HG02759 (cell line): Measurements from ENCODE around the gene BSND.
"Not testable (repeated sequence)": the region's sequence is repeated elsewhere in the genome, so short reads cannot be mapped to it uniquely, and the experiment has no call there.

Source experiments
- ATAC-seq: cut with Tn5 transposase; IDR thresholded peaks from one replicate; pipeline ENCODE4 v1.9.1; 2021; ENCODE audit warnings: mild to moderate bottlenecking, moderate library complexity; ENCODE audit not compliant: unreplicated experiment

BSND gene

GRCh38 chr1:55015731-55016620, 17.2 kb downstream of the BSND start:
- no peak for ATAC-seq

GRCh38 chr1:55018395-55018794, 19.7 kb downstream of the BSND start:
- ATAC-seq: no peak

- ATAC-seq: peak; percentile 79
Measured at GRCh38 chr1:55021942-55022546, 23.3 kb downstream of the BSND start.

DNA sequence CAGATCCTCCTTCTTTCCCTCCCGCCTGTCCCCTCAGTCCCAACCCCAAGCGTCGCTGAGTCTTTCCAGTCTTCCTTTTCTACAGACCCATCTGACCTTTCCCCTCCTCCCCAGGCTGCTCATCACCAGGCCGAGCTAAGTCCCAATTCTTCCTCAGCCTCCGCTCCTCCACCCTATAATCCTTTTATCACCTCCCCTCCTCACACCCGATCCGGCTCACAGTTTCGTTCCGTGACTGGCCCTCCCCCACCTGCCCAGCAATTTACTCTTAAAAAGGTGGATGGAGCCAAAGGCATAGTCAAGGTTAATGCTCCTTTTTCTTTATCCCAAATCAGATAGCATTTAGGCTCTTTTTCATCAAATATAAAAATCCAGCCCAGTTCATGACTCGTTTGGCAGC, 25.4 kb downstream of the BSND start:
- ATAC-seq: not testable (repeated sequence)

DNA sequence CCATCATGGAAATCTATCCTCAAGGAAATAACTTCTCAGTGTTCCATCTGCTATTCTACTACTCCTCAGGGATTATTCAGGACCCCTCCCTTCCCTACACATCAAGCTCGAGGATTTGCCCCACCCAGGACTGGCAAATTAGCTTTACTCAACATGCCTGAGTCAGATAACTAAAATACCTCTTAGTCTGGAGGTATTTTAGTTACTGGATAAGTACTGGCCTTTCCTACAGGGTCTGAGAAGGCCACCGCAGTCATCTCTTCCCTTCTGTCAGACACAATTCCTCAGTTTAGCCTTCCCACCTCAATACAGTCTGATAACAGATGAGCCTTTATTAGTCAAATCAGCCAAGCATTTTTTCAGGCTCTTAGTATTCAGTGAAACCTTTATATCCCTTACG, 27.9 kb downstream of the BSND start:
- not testable (repeated sequence) for ATAC-seq

DNA sequence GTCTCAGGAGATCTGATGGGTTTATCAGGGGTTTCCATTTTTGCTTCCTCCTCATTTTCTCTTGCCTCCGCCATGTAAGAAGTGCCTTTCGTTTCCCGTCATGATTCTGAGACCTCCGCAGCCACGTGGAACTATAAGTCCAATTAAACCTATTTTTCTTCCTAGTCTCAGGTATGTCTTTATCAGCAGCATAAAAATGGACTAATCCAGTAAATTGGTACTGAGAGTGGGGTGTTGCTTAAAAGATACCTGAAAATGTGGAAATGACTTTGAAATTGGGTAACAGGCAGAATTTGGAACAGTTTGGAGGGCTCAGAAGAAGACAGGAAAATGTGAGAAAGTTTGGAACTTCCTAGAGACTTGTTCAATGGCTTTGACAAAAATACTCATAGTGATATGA, 32.4 kb downstream of the BSND start:
- not testable (repeated sequence) for ATAC-seq

GRCh38 chr1:55033265-55033614, 34.5 kb downstream of the BSND start:
- ATAC-seq: no peak

DNA sequence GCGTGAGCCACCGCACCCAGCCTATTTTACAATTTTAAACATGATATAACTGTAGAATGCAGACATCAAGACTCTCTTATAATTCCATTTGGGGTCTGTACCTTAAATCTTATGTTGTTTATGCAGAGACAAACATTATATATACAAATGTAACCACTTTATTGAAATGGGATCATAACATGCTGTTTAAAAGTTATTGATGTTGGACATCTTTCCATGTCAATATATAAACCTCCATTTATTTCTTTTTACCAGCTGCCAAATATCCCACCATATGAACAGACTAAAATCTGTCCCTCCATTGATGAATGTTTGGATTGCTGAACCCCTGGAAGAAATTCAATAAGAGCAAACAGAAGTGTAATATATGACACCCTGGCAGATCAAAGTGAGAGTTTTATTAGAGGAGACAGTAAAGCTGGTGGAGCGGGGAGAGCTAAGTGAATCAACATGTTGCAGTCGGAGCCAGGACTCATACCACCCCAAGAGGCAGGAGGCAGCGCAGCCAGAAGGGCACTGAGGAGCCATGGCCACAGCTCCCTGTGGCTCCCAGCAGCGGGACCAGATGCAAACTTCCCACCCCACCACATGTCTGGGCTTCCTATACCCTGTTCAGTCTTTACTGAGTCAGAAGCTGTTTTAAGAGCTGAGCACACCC, 35.9 kb downstream of the BSND start:
- ATAC-seq: no peak

- no peak for ATAC-seq
Measured at GRCh38 chr1:55035904-55036303, 37.2 kb downstream of the BSND start.

- no peak for ATAC-seq
Measured at GRCh38 chr1:55037733-55038551, 39.2 kb downstream of the BSND start.

GRCh38 chr1:55038552-55038838, 39.8 kb downstream of the BSND start:
- ATAC-seq: no peak

DNA sequence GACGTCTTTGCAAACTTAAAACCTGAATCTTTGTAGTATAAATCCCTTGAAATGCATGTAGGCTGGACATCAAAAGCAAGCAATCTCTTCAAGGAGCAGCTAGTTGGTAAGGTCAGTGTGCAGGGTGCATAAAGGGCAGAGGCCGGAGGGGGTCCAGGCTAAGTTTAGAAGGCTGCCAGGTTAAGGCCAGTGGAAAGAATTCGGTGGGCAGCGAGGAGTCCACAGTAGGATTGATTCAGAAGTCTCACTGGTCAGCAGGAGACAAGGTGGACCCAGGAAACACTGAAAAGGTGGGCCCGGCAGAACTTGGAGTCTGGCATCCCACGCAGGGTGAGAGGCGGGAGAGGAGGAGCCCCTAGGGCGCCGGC, 40.2 kb downstream of the BSND start:
- ATAC-seq: no peak

- ATAC-seq: no peak
Measured at GRCh38 chr1:55039342-55040082, 40.8 kb downstream of the BSND start, which contains the start of gene PCSK9. Gene PCSK9 (plus strand): TSS chr1:55039548. CDS start chr1:55039838, 290 bp downstream.

GRCh38 chr1:55040083-55040932, 41.6 kb downstream of the BSND start:
- no peak for ATAC-seq

DNA sequence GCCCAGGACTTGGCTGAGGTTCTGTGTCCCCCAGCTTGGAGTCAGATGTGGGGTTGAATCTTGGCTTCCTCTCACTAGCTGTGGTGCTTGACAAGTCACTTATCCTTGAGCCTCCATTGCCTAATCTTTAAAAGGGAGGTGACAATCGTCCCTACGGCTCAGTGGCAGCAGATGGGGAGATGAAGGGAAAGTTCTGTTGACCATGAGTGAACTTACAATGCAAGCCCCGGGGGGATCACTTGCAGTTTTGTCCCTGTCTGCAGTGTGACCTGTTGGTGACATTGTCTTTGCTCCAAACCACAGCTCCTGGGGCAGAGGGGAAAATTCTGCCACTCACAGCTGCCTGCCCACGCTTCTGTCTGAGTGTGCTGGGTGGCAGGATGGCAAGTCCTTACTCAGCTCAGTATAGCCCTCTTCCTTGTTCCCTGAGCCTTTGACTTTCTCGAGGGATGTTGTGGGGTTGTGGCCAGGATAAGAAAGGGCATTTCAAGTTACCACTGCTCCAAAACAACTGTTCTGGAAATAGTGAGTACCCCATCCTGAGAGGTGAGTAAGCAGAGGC, 42.3 kb downstream of the BSND start:
- no peak for ATAC-seq

DNA sequence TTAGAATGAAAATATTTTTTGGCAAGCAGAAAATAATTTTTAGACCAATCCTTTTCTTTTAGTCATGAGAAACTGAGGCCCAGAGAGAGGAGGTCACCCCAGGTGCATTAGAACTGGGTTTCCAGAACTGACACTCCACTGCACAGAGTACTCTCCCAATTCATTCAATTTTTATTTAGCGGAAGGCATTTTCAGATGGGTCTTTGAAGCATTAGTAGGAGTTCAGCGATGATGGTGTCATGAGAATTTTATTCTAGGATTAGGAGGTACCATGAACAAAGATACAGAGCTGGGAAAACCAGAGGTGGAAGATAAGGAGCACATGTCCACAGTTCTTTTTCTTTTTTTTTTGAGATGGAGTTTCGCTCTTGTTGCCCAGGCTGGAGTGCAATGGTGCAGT, 42.9 kb downstream of the BSND start:
- ATAC-seq: no peak

DNA sequence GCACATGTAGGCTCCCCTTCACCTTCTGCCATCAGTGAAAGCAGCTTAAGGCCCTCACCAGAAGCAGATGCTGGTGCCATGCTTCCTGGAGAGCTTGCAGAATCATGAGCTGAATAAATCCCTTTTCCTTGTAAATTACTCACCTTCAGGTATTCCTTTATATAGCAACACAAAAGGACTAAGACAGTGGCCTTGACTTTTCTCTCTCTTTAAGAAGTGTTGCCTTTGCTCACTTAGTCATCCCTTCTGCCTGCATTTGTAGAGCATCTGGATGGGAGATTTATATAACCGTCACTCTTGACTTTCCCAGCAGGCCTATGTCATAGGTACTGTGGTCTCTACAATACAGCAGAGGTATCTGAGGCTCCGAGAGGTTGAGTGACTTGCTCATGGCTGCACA, 44.3 kb downstream of the BSND start:
- no peak for ATAC-seq

DNA sequence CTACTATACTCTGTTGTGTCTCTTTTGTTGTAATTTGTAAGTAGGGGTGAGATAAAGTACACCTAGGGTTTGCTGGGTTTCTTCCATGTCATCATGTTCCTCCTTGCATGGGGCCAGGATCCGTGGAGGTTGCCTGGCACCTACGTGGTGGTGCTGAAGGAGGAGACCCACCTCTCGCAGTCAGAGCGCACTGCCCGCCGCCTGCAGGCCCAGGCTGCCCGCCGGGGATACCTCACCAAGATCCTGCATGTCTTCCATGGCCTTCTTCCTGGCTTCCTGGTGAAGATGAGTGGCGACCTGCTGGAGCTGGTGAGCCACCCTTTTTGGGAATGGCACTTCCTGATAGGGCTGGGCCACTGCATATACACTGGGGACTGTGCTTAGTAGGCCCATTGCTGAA, 45.0 kb downstream of the BSND start:
- ATAC-seq: no peak

DNA sequence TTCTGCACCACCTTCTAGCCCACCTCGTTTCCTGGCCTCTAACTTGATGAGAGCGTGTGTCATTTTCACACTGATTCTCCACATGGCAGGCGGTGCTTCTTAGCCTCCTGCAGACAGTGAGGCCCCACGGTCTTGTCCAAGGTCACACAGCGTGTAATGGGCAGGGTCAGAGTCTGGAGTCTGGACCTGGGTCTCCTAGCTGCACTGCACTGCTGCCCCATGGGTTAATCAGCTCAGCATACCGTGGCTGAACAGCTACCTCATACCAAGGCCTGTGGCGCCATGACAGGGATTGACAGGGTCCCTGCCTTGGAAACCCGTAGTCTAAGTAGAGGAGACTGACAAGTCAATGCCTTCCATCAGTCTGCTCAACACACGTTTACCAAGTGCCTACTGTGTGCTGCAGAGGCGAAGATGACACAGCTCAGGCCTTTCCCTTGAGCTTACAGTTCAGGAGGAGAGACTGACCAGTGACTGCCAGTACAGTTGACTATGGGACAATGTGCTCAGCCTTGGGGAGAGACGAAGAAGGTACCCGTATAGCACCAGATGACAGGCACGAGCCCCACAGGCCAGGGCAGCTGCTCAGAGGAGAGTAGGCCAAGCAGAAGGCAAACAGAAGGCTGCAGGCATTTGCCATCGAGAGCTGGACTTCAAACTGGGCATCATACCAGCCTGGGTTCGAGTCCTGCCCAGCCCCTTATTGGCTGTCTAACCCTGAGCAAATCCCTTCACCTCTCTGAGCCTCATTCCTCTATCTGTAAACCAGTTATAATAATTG, 46.1 kb downstream of the BSND start:
- ATAC-seq: no peak
